Ishikawa (cell line): Measurements from ENCODE around the gene TAOK2.

Experiments
- CEBPB ChIP-seq: IDR thresholded peaks from 2 replicates; pipeline ENCODE4 v1.6.1; 2012
- CREB1 ChIP-seq: IDR thresholded peaks from 2 replicates; pipeline ENCODE4 v1.6.1; 2012; ENCODE audit warnings: low read depth
- EGR1 ChIP-seq: IDR thresholded peaks from 2 replicates; pipeline ENCODE4 v1.6.1; 2012
- EP300 ChIP-seq: IDR thresholded peaks from 2 replicates; pipeline ENCODE4 v1.6.1; 2012; ENCODE audit warnings: borderline replicate concordance
- FOXM1 ChIP-seq: IDR thresholded peaks from 2 replicates; pipeline ENCODE4 v1.6.1; 2012; ENCODE audit warnings: low read depth, borderline replicate concordance
- RAD21 ChIP-seq: IDR thresholded peaks from 2 replicates; pipeline ENCODE4 v1.6.1; 2012; ENCODE audit warnings: low read depth
- TAF1 ChIP-seq: IDR thresholded peaks from 2 replicates; pipeline ENCODE4 v1.6.1; 2012; ENCODE audit warnings: low read depth, mild to moderate bottlenecking
- YY1 ChIP-seq: IDR thresholded peaks from 2 replicates; pipeline ENCODE4 v1.6.1; 2012; ENCODE audit warnings: low read depth
- ZBTB7A ChIP-seq: IDR thresholded peaks from 2 replicates; pipeline ENCODE4 v1.6.1; 2012; ENCODE audit warnings: low read depth
- TF ChIP-seq, protein P1 (sequence below): IDR thresholded peaks from 2 replicates; pipeline ENCODE4 v1.6.1; 2012; ENCODE audit warnings: low read depth, mild to moderate bottlenecking
- TF ChIP-seq, protein P2 (sequence below): IDR thresholded peaks from 2 replicates; pipeline ENCODE4 v1.6.1; 2012

DNA sequence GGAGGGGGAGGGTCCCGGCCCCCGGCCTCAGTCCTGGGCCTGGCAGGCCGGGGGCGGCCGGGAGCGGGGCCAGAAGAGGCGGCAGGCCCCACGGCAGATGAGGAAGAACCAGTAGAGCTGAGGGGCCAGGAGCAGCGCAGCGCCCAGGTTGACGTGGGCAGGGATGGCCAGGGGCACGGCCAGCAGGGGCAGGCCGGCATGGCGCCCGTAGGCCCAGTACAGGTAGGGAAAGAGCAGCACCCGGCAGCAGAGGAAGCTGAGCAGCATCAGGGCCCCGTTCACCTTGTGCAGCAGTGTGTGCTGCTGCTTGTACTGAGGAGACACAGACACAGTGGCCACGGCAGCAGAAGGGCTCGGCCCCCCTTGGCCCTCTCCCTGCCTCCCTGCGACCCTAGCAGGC is 51.5 kb downstream of the TAOK2 start:
- TF ChIP-seq TAF1 (no peak), EP300 (no peak), EGR1 (no peak), YY1 (no peak), CEBPB (no peak), FOXM1 (no peak), RAD21 (no peak), CREB1 (no peak), ZBTB7A (no peak)
- TF ChIP-seq, protein P1, sequence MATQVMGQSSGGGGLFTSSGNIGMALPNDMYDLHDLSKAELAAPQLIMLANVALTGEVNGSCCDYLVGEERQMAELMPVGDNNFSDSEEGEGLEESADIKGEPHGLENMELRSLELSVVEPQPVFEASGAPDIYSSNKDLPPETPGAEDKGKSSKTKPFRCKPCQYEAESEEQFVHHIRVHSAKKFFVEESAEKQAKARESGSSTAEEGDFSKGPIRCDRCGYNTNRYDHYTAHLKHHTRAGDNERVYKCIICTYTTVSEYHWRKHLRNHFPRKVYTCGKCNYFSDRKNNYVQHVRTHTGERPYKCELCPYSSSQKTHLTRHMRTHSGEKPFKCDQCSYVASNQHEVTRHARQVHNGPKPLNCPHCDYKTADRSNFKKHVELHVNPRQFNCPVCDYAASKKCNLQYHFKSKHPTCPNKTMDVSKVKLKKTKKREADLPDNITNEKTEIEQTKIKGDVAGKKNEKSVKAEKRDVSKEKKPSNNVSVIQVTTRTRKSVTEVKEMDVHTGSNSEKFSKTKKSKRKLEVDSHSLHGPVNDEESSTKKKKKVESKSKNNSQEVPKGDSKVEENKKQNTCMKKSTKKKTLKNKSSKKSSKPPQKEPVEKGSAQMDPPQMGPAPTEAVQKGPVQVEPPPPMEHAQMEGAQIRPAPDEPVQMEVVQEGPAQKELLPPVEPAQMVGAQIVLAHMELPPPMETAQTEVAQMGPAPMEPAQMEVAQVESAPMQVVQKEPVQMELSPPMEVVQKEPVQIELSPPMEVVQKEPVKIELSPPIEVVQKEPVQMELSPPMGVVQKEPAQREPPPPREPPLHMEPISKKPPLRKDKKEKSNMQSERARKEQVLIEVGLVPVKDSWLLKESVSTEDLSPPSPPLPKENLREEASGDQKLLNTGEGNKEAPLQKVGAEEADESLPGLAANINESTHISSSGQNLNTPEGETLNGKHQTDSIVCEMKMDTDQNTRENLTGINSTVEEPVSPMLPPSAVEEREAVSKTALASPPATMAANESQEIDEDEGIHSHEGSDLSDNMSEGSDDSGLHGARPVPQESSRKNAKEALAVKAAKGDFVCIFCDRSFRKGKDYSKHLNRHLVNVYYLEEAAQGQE, result no peak
- TF ChIP-seq, protein P2, sequence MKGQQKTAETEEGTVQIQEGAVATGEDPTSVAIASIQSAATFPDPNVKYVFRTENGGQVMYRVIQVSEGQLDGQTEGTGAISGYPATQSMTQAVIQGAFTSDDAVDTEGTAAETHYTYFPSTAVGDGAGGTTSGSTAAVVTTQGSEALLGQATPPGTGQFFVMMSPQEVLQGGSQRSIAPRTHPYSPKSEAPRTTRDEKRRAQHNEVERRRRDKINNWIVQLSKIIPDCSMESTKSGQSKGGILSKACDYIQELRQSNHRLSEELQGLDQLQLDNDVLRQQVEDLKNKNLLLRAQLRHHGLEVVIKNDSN, result no peak
